GM10248 (cell line): ENCODE measurements around the gene DISP3.

Experiments
- CTCF ChIA-PET: fragments of 300-600 bp; sonication (Branson Sonifier 250); formaldehyde crosslinking; extraction: SDS; loops from one replicate; lab custom pipeline; 2021; ENCODE audit warnings: antibody characterized with exemption; lab: Yijun Ruan, JAX
- POLR2A ChIA-PET: fragments of 350-650 bp; sonication (Branson Sonifier 250); formaldehyde crosslinking; extraction: SDS; loops from one replicate; lab custom pipeline; 2020; ENCODE audit warnings: antibody characterized with exemption; lab: Yijun Ruan, JAX
- DNase-seq: peaks from one replicate; pipeline ENCODE4 v3.0.0; 2012; ENCODE audit errors: extremely low spot score
- CTCF ChIP-seq: IDR thresholded peaks from 2 replicates; pipeline ENCODE4 v1.5.1; 2012; ENCODE audit warnings: mild to moderate bottlenecking, low read depth; ENCODE audit errors: extremely low read depth, missing control alignments, control extremely low read depth

Gene DISP3

DNA sequence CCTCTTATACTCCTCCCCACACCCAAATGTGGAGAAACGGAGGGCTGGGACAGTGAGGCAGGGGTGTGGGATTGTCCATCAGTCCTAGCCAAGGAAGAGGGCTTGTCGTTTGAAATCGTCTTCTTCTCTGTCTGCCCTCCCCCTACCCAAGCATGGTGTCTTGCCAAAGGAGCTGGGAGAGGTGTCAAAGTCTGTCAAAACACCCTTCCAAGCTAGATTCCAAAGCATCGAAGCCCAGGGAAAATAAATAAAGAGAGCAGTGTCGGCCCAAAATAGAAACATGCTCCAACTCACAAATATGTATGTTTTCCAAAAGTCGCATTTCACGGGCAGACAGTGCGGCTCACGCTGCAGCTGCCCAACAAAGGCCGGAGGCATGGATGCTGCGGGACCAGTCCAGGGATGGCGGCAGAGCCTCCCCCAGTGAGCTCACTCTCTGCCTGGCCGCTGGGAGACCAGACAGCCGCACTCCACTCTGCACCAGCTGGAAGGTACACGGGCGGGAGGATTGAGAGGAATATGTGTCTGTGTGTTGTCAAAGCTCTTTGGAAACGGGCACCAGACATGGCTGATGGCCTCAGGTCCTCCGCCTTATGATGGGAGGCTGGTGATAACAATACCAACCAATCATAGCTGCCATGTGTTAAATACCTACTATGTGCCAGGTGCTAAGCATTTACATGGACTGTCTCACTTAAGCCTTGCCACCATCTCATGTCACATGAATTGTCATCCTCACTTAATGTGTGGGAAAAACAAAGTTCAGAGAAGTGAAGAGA, 3.9 kb downstream of the DISP3 start:
- DNase-seq: no peak
- TF ChIP-seq CTCF: no peak
- ChIA-PET POLR2A (no interaction called here), CTCF (interaction anchor here (0.8 to 0.9 kb wide), 2 partner anchors 9 to 446 kb away, joined by 3 read pairs; no protein-coding TSS in a partner anchor)

DNA sequence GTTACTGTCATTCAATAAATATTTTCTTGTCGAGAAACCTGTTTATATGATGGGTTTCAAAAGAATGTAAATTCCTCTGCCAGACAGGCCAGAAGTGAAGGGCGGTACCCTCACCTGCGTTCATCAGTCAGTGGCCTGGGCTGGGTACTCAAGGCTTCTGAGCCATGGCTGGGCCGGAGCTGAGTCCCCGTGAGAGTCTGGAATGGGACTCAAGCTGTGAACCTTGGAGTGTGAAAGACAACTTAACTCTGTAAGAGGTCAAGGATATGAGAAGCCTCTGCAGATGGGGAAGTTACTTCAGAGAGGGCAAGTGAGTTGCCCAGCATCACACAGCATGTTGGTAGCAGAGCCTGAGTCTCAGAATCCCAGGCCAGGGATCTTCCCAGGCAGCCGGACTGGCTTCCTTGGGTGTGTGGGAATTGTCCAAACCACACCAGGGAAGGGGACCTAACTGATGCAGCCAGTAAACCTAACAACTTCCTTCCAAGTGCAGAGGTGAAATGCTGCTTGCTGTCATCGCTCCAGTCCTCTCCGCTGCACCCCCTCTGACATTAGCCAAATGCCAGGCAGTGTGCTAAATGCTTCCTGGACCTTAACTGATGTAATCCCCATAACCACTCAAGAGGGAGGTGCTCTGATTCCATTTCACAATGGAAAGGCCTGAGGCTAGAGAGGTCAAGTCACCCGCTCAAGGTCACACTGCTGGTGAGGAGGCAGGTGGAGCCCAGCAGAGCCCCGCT, 4.8 kb downstream of the DISP3 start:
- POLR2A ChIA-PET: no interaction called here
- CTCF ChIA-PET: interaction anchor here (0.9 kb wide), 1 partner anchor 446 kb away, joined by 3 read pairs; no protein-coding TSS in a partner anchor
- no peak for DNase-seq
- TF ChIP-seq CTCF: no peak

GRCh38 chr1:11484321-11484655, 5.3 kb downstream of the DISP3 start:
- POLR2A ChIA-PET: no interaction called here
- no peak for DNase-seq
- no peak for TF ChIP-seq CTCF
- CTCF ChIA-PET: no interaction called here

DNA sequence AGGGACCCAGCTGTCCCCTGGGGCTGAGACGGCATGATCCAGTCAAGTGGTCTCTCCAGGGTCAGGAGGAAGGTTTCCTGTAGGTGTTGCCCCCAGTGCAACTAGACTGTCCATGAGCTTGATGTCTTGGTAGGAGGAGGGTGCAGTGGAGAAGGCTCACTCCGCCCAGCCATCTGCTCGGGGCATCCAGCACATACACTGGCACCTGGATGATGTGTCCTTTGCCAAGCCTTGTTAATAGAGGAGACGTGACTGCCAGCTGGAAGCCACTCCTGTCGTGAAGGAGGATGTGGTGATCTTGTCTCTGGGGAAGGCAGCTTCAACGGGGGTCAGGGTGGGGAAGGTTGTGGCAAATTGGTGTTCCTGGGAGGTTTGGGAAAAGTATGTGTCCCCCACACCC, 6.2 kb downstream of the DISP3 start:
- POLR2A ChIA-PET: no interaction called here
- no peak for DNase-seq
- no peak for TF ChIP-seq CTCF
- CTCF ChIA-PET: interaction anchor here (0.9 kb wide), 1 partner anchor 16 kb away, joined by 3 read pairs; no protein-coding TSS in a partner anchor

- CTCF ChIA-PET: interaction anchor here (1.3 kb wide), 1 partner anchor 11 kb away, joined by 3 read pairs; no protein-coding TSS in a partner anchor
- TF ChIP-seq CTCF: no peak
- POLR2A ChIA-PET: no interaction called here
- DNase-seq: no peak
These were observed 7.5 kb downstream of the DISP3 start for GRCh38 chr1:11486231-11487009.

DNA sequence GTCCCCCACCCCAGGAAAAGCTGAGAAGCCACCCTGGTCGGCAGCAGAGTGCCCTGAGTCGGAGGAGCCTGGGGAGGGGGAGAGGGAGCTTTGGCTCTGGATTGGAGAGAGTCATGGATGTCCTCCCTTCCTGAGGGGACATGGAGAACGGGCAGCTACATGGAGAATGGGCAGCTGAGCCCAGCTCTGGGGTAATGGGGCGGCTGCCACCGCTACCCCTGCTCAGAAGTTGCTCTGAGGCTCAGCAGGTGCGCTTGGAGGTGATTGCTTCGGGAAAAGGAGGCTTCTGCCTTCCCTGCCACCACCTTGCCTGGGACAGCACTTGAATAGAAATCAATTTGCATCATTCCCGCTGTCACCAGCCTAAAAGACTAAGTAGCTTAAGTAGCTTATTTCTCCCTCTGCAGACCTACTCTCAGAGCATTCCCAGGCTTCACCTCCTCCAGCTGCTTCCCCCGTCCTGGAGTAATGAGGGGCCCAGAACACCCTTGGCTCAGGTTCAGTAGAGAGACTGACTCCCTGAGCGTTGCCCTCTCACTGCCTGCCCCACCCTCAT, 8.3 kb downstream of the DISP3 start:
- DNase-seq: no peak
- CTCF ChIA-PET: interaction anchor here (1.3 kb wide), 1 partner anchor 11 kb away, joined by 3 read pairs; no protein-coding TSS in a partner anchor
- no peak for TF ChIP-seq CTCF
- POLR2A ChIA-PET: no interaction called here
